Activated CD8-positive, alpha-beta T cell treated with anti-CD3 and anti-CD28 coated beads for 36 hours (primary cell): ENCODE results near the gene CKMT1A. TPM values are rescaled to one million over a fixed set of nuclear protein-coding genes. Genes with fewer than 3 reads are reported as not detected.
"Not testable (repeated sequence)": the region's sequence is repeated elsewhere in the genome, so short reads cannot be mapped to it uniquely, and the experiment has no call there.

Experiments
- ATAC-seq: fragments of 200-7000 bp; cut with Tn5 transposase; one replicate; pipeline ENCODE4 v1.10.0; 2021; ENCODE audit warnings: mild to moderate bottlenecking, moderate library complexity
- CTCF ChIA-PET: fragments of 350-600 bp; sonication (Branson Sonifier 250); formaldehyde crosslinking; loops from one replicate; lab custom pipeline; 2021; ENCODE audit warnings: antibody characterized with exemption; lab: Charles Lee
- POLR2A ChIA-PET: fragments of 350-600 bp; sonication (Branson Sonifier 250); formaldehyde crosslinking; loops from one replicate; lab custom pipeline; 2021; ENCODE audit warnings: antibody characterized with exemption; lab: Charles Lee
- DNase-seq: peaks from one replicate; pipeline ENCODE4 v3.0.0-alpha.2; 2020
- H3K27ac Mint-ChIP-seq: one replicate; pipeline ENCODE4 v1.8.0; 2021; ENCODE audit warnings: mild to moderate bottlenecking, mixed read lengths
- H3K27me3 Mint-ChIP-seq: one replicate; pipeline ENCODE4 v1.8.0; 2021; ENCODE audit warnings: mixed read lengths
- H3K36me3 Mint-ChIP-seq: one replicate; pipeline ENCODE4 v1.8.0; 2021; ENCODE audit warnings: low read depth, mixed read lengths
- H3K4me1 Mint-ChIP-seq: one replicate; pipeline ENCODE4 v1.8.0; 2021; ENCODE audit warnings: low read depth, mixed read lengths
- H3K4me3 Mint-ChIP-seq: one replicate; pipeline ENCODE4 v1.8.0; 2021; ENCODE audit warnings: mild to moderate bottlenecking, moderate library complexity, mixed read lengths
- H3K9me3 Mint-ChIP-seq: one replicate; pipeline ENCODE4 v1.8.0; 2021; ENCODE audit warnings: mixed read lengths
- CTCF ChIP-seq: fragments of 200-600 bp; IDR thresholded peaks from one replicate; pipeline ENCODE4 v1.8.0; 2022; ENCODE audit warnings: antibody characterized with exemption, mild to moderate bottlenecking
- intact Hi-C: fragments of 100-400 bp; cut with micrococcal nuclease; formaldehyde crosslinking; loops from one replicate; pipeline ENCODE4 v1.10.0; 2022
- total RNA-seq, 2 experiments: library from RNA; stranded (reverse); gene quantifications; one replicate each; pipeline ENCODE4 v1.2.3, GENCODE V29; 2021

Gene CKMT1A
- total RNA-seq, 2 experiments from 2014 or later, result 0.32 to 0.38 TPM

GRCh38 chr15:43735416-43735815 is 41.8 kb downstream of the CKMT1A start:
- peaks cover 2% of the 10 kb centered on the region for H3K36me3 Mint-ChIP-seq

GRCh38 chr15:43746245-43746902 is 52.7 kb downstream of the CKMT1A start, which contains the start of gene PDIA3:
TSS of gene PDIA3 (plus strand) at chr15:43746438. CDS start at chr15:43746540, 102 bp downstream.
- ChIA-PET CTCF (interaction anchor here (0.8 to 1.4 kb wide), 3 partner anchors 24 to 370 kb away, joined by 3 to 5 read pairs (median 4); partner anchors contain the start of gene ELL3), POLR2A (interaction anchor here (0.7 to 1.6 kb wide), 11 partner anchors 8 to 1164 kb away, joined by 3 to 10 read pairs (median 3); partner anchors contain the start of genes ELL3, HYPK, MFAP1 and SERF2)
- Mint-ChIP-seq H3K36me3 (peaks cover 23% of the 10 kb centered on the region), H3K4me3 (peak within 1 kb of the TSS; percentile 96), H3K27ac (peak within 1 kb of the TSS; percentile 98), H3K4me1 (peaks cover 21% of the 10 kb centered on the region)
- intact Hi-C loops, H3K27me3 Mint-ChIP-seq, H3K9me3 Mint-ChIP-seq: not testable (repeated sequence)
- peak; percentile 84 for ATAC-seq
- peak; percentile 19 for TF ChIP-seq CTCF
- DNase-seq, result peak; percentile 90

More at GRCh38 chr15:43735416-43735815, 41.8 kb downstream of the CKMT1A start:
- H3K27ac Mint-ChIP-seq, result no peak overlapping the region
- H3K4me3 Mint-ChIP-seq, result no peak overlapping the region
- intact Hi-C loops, result no loop called here
- H3K4me1 Mint-ChIP-seq, result peaks cover 5% of the 10 kb centered on the region
- DNase-seq (no peak), ATAC-seq (no peak)
- ChIA-PET POLR2A (interaction anchor here (1.6 kb wide), 1 partner anchor 10 kb away, joined by 4 read pairs; no protein-coding TSS in a partner anchor), CTCF (no interaction called here)
- no peak for TF ChIP-seq CTCF
- no peaks in the 10 kb centered on the region for H3K9me3 Mint-ChIP-seq
- peaks cover 3% of the 10 kb centered on the region for H3K27me3 Mint-ChIP-seq

- Mint-ChIP-seq H3K4me1 (peaks cover 27% of the 10 kb centered on the region), H3K4me3 (peak overlapping the region; percentile 96), H3K36me3 (peaks cover 28% of the 10 kb centered on the region), H3K27ac (peak overlapping the region; percentile 98)
- intact Hi-C loops, H3K27me3 Mint-ChIP-seq, H3K9me3 Mint-ChIP-seq, CTCF ChIA-PET: not testable (repeated sequence)
- POLR2A ChIA-PET, result interaction anchor here (0.8 to 1.6 kb wide), 5 partner anchors 18 to 85 kb away, joined by 3 to 4 read pairs (median 3); partner anchors contain the start of genes HYPK, MFAP1, SERF2 and SERINC4
- peak; percentile 46 for DNase-seq
- ATAC-seq, result peak; percentile 18
Measured at GRCh38 chr15:43746903-43747309, 53.2 kb downstream of the CKMT1A start.

GRCh38 chr15:43748376-43748775 is 54.7 kb downstream of the CKMT1A start:
- CTCF ChIA-PET, result interaction anchor here (1.5 kb wide), 1 partner anchor 308 kb away, joined by 4 read pairs; no protein-coding TSS in a partner anchor
- DNase-seq (peak; percentile 26), ATAC-seq (peak; percentile 15)
- Mint-ChIP-seq H3K36me3 (peaks cover 37% of the 10 kb centered on the region), H3K4me1 (peaks cover 39% of the 10 kb centered on the region), H3K4me3 (peak overlapping the region; percentile 96), H3K9me3 (no peaks in the 10 kb centered on the region), H3K27ac (peak overlapping the region; percentile 85), H3K27me3 (no peaks in the 10 kb centered on the region)
- POLR2A ChIA-PET, result interaction anchor here (0.9 to 1.8 kb wide), 2 partner anchors 8 to 79 kb away, joined by 3 to 5 read pairs; no protein-coding TSS in a partner anchor
- TF ChIP-seq CTCF, result no peak
- intact Hi-C loops, result no loop called here

Other genes starting within 250 kb of the CKMT1A start
- gene TP53BP1, start 200.7 kb upstream of the CKMT1A start, total RNA-seq, result 10 to 100 TPM; 20.6 to 23.0 TPM
- gene MAP1A, start 176.3 kb upstream of the CKMT1A start, total RNA-seq, result under 1 TPM; 0.78 to 0.86 TPM
- 10 to 100 TPM; 48.5 to 55.9 TPM for gene PPIP5K1, start 103.7 kb upstream of the CKMT1A start, total RNA-seq
- under 1 TPM; 0.18 to 0.41 TPM for gene CKMT1B, start 99.8 kb upstream of the CKMT1A start, total RNA-seq
- gene STRC, start 75.1 kb upstream of the CKMT1A start, total RNA-seq, result under 1 TPM; 0.36 to 0.72 TPM
- gene CATSPER2, start 45.0 kb upstream of the CKMT1A start, total RNA-seq, result 1 to 10 TPM; 6.6 to 9.0 TPM
- gene PDIA3, start 52.6 kb downstream of the CKMT1A start, total RNA-seq, result 100 to 1,000 TPM; 213 to 241 TPM
- 1 to 10 TPM; 2.3 to 2.4 TPM for gene ELL3, start 83.1 kb downstream of the CKMT1A start, total RNA-seq
- gene SERF2, start 98.5 kb downstream of the CKMT1A start, total RNA-seq, result 100 to 1,000 TPM; 775 to 810 TPM
- gene SERINC4, start 106.4 kb downstream of the CKMT1A start, total RNA-seq, result under 1 TPM in 1 of 2 experiments, not detected in 1; 0.09 TPM
- gene HYPK, start 106.7 kb downstream of the CKMT1A start, total RNA-seq, result 10 to 100 TPM; 15.5 to 16.1 TPM
- 10 to 100 TPM; 39.8 to 43.1 TPM for gene MFAP1, start 130.8 kb downstream of the CKMT1A start, total RNA-seq
- 10 to 100 TPM; 69.9 to 79.3 TPM for gene WDR76, start 133.1 kb downstream of the CKMT1A start, total RNA-seq